Fibroblast of villous mesenchyme (primary cell): ENCODE data around the gene ZBTB17. TPM values are rescaled to one million over a fixed set of nuclear protein-coding genes. Genes with fewer than 3 reads are reported as not detected.
A peak's percentile ranks its signal among the peaks of the same experiment; 100 is the strongest.
"Not testable (repeated sequence)": the region's sequence is repeated elsewhere in the genome, so short reads cannot be mapped to it uniquely, and the experiment has no call there.

Experiments used
- DNase-seq: peaks from one replicate; pipeline ENCODE4 v3.0.0-alpha.2; 2010; ENCODE audit warnings: low read depth
- H3K4me3 ChIP-seq: 2 replicates; pipeline ENCODE4 v1.5.1; 2011; ENCODE audit warnings: low read depth, mild to moderate bottlenecking, low read length
- total RNA-seq: library from RNA; depleted of rRNA; stranded (reverse); fragments of >200 nt; gene quantifications from 2 replicates; pipeline ENCODE4 v1.2.3, GENCODE V29; 2012
- TF ChIP-seq, protein P1 (sequence below): IDR thresholded peaks from 2 replicates; pipeline ENCODE4 v1.5.1; 2012; ENCODE audit warnings: low read depth, mild to moderate bottlenecking, low read length; ENCODE audit not compliant: insufficient read depth

ZBTB17 gene
- total RNA-seq, 1 donor: 31.5 TPM

DNA sequence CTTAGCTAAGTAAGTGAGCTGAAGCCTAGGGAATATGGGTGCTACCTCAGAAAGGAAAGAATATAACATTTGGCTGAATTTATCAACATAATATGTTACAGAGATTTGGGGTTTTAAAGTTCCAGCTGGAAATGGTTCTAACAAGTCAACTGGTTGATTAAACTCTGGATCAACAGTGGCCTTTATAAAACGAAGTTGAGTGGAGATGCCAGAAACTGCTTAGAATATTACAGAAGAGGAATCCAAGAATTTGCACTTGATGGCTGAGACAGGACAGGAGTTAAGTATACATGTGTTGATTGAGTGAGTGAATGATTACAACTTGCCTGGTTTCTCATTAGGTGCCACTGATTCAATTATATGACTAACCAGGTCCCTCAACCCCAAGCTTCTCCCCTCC, 7.4 kb upstream of the ZBTB17 start:
- TF ChIP-seq, protein P1, sequence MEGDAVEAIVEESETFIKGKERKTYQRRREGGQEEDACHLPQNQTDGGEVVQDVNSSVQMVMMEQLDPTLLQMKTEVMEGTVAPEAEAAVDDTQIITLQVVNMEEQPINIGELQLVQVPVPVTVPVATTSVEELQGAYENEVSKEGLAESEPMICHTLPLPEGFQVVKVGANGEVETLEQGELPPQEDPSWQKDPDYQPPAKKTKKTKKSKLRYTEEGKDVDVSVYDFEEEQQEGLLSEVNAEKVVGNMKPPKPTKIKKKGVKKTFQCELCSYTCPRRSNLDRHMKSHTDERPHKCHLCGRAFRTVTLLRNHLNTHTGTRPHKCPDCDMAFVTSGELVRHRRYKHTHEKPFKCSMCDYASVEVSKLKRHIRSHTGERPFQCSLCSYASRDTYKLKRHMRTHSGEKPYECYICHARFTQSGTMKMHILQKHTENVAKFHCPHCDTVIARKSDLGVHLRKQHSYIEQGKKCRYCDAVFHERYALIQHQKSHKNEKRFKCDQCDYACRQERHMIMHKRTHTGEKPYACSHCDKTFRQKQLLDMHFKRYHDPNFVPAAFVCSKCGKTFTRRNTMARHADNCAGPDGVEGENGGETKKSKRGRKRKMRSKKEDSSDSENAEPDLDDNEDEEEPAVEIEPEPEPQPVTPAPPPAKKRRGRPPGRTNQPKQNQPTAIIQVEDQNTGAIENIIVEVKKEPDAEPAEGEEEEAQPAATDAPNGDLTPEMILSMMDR: no peak
- DNase-seq: no peak
- H3K4me3 ChIP-seq: no peak overlapping the region

DNA sequence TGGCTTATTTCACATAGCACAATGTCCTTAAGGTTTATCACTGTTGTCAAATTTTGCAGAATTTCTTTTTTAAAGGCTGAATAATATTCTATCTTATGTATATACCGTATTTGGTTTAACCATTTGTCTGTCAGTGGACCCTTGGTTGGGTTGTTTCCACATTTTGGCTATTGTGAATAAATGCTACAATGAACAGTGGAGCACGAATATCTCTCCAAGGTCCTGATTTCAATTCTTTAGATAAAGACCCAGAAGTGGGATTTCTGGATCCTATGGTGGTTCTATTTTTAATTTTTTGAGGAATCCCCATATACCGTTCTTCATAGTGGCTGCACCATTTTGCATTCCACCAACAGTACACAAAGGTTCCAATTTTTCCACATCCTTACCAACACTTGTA, 5.8 kb upstream of the ZBTB17 start:
- H3K4me3 ChIP-seq: no peak overlapping the region
- no peak for DNase-seq
- TF ChIP-seq, protein P1: no peak

DNA sequence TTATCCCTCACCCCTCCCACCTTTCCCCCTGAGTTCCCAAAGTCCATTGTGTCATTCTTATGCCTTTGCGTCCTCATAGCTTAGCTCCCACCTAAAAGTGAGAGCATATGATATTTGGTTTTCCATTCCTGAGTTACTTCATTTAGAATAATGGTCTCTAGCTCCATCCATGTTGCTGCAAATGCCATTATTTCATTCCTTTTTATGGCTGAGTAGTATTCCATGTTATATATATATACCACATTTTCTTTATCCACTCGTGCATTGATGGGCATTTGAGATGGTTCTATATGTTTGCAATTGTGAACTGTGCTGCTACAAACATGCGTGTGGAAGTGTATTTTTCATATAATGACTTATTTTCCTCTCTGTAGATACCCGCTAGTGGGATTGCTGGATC, 2.0 kb upstream of the ZBTB17 start:
- H3K4me3 ChIP-seq, DNase-seq: not testable (repeated sequence)

DNA sequence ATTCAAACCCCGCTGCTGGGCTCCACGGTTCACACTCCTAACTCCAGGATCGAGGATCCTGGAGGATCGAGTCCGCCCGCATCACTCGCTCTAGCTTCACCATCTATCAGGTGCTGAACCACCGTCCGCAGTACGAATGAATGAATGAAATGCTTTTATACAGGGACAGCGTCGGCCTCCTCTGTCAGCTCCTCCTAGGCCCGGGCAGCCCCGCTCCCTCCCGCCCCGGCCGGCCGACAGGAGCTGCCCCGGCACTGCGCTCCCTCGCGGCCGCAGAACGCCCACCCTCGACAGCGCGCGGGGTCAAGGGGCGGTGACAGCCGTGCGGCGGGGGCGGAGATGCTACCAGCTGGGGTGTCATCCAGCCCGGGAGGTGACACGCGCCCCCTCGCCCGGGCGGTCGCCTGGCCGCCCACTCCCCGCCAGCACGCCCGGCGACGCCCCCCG, 520 bp downstream of the ZBTB17 start:
- peak overlapping the region; percentile 89 for H3K4me3 ChIP-seq
- DNase-seq: peak; percentile 56
- TF ChIP-seq, protein P1: no peak

DNA sequence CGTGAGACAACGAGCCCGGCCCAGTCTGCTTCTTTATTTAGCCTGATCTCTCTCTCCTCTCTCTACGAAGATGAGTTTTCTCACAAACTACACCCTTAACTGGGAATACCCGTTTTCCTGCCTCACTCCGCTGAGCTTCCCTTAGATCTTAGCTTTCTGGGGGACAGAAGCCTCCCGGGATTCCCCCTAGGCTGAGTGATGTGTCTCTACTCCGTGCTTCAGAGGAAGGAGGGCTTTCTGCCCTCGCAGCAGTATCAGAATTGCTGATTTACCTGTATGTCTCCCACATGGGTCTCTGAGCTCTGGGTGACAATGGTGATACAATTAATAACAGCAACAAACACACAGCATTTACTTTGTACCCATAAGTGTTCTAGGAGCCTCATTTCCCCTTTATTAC, 1.0 kb downstream of the ZBTB17 start:
- H3K4me3 ChIP-seq: peak overlapping the region; percentile 89
- no peak for DNase-seq
- TF ChIP-seq, protein P1: no peak

DNA sequence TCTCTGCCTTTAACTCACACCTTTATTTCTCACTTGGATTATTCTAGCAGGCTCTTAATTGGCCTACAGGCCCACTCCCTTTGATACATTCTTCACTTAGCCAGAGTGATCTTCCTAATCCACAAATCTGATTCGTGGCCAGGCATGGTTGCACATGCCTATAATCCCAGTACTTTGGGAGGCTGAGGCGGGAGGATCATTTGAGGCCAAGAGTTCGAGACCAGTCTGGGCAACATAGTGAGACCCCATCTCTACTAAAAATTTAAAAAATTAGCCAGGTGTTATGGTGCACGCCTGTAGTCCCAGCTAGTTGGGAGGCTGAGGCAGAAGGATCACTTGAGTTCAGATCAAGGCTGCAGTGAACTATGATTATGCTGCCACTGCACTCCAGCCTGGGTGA, 2.1 kb downstream of the ZBTB17 start:
- TF ChIP-seq, protein P1: no peak
- DNase-seq: no peak
- H3K4me3 ChIP-seq: no peak overlapping the region

DNA sequence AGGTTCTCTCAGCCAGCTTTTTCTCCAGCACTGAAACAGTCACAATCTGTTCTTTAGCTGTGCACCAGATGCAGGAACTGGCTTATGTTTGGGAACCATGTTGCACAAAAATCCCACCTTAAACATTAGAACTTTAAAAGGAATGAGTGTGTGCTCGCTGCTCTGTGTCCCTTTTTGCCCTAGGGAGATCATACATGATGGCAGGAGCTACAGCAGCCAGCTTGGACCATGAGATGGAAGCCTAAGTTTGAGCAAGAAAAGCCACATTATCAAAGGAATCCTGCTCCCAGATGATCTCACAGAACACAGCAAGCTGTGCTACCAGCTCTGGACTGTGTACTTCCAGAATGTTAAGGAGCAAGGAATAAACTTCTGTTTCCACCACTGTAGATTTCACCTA, 3.5 kb downstream of the ZBTB17 start:
- DNase-seq: no peak
- TF ChIP-seq, protein P1: no peak
- H3K4me3 ChIP-seq: no peak overlapping the region
